Measurements from ENCODE around the gene RRP1B. TPM values are rescaled to one million over a fixed set of nuclear protein-coding genes. Genes with fewer than 3 reads are reported as not detected.

The RRP1B gene
- polyA plus RNA-seq, 1 donor from 2014 or later: 20.3 TPM

DNA sequence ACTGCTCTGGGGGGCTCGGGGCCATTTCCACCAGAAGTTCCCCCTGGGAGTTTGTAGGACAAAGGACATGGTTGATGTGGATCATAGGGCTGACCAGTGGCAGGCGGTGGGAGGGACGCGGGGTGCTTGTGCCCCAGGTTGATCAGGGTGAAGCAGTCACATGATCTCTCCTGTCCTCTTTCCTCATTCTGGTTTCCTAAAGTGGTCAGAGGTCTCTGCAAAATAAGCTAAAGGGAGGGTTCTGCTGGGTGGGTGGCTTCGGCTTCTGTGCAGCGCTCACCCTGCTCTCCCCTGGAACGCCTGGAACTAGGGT is 68.8 kb downstream of the RRP1B start:
- Histone ChIP-seq H3K9ac (ENCODE audit: low read length) (peak overlapping the region; percentile 69), H3K79me2 (replicated peaks; ENCODE audit: insufficient read depth, low read length) (no peaks in the 10 kb centered on the region), H2AFZ (ENCODE audit: low read depth, low read length) (peak overlapping the region; percentile 51), H3K4me2 (ENCODE audit: low read length) (peak overlapping the region; percentile 51), H3K9me2 (ENCODE audit: insufficient read depth, low read length) (no peaks in the 10 kb centered on the region), H3F3A (ENCODE audit: insufficient read depth, low read length, poor library complexity, severe bottlenecking) (no peaks in the 10 kb centered on the region), H3K27ac (ENCODE audit: low read length) (peak overlapping the region; percentile 52), H3K36me3 (ENCODE audit: insufficient read depth, low read length) (no peaks in the 10 kb centered on the region), H4K20me1 (ENCODE audit: insufficient read depth) (no peaks in the 10 kb centered on the region), H3K4me3 (ENCODE audit: low read length) (peak overlapping the region; percentile 71), H3K27me3 (ENCODE audit: insufficient read depth, low read depth, low read length) (no peaks in the 10 kb centered on the region), H3K9me3 (ENCODE audit: low read length) (no peaks in the 10 kb centered on the region)
- TF ChIP-seq, protein P1, sequence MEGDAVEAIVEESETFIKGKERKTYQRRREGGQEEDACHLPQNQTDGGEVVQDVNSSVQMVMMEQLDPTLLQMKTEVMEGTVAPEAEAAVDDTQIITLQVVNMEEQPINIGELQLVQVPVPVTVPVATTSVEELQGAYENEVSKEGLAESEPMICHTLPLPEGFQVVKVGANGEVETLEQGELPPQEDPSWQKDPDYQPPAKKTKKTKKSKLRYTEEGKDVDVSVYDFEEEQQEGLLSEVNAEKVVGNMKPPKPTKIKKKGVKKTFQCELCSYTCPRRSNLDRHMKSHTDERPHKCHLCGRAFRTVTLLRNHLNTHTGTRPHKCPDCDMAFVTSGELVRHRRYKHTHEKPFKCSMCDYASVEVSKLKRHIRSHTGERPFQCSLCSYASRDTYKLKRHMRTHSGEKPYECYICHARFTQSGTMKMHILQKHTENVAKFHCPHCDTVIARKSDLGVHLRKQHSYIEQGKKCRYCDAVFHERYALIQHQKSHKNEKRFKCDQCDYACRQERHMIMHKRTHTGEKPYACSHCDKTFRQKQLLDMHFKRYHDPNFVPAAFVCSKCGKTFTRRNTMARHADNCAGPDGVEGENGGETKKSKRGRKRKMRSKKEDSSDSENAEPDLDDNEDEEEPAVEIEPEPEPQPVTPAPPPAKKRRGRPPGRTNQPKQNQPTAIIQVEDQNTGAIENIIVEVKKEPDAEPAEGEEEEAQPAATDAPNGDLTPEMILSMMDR (IDR thresholded peaks at IDR 0.05; ENCODE audit: poor library complexity, severe bottlenecking): no peak
- TF ChIP-seq, protein P2, sequence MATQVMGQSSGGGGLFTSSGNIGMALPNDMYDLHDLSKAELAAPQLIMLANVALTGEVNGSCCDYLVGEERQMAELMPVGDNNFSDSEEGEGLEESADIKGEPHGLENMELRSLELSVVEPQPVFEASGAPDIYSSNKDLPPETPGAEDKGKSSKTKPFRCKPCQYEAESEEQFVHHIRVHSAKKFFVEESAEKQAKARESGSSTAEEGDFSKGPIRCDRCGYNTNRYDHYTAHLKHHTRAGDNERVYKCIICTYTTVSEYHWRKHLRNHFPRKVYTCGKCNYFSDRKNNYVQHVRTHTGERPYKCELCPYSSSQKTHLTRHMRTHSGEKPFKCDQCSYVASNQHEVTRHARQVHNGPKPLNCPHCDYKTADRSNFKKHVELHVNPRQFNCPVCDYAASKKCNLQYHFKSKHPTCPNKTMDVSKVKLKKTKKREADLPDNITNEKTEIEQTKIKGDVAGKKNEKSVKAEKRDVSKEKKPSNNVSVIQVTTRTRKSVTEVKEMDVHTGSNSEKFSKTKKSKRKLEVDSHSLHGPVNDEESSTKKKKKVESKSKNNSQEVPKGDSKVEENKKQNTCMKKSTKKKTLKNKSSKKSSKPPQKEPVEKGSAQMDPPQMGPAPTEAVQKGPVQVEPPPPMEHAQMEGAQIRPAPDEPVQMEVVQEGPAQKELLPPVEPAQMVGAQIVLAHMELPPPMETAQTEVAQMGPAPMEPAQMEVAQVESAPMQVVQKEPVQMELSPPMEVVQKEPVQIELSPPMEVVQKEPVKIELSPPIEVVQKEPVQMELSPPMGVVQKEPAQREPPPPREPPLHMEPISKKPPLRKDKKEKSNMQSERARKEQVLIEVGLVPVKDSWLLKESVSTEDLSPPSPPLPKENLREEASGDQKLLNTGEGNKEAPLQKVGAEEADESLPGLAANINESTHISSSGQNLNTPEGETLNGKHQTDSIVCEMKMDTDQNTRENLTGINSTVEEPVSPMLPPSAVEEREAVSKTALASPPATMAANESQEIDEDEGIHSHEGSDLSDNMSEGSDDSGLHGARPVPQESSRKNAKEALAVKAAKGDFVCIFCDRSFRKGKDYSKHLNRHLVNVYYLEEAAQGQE (IDR thresholded peaks at IDR 0.05; ENCODE audit: borderline replicate concordance): no peak
- no peak for TF ChIP-seq RAD21 (conservative IDR thresholded peaks at IDR 0.05)
- no peak for TF ChIP-seq EZH2 (IDR thresholded peaks at IDR 0.05; ENCODE audit: borderline replicate concordance, insufficient read depth, low read length, poor library complexity, severe bottlenecking)
- TF ChIP-seq MXI1 (conservative IDR thresholded peaks at IDR 0.05; ENCODE audit: poor library complexity, severe bottlenecking): no peak
- TF ChIP-seq SMC3 (conservative IDR thresholded peaks at IDR 0.05; ENCODE audit: poor library complexity): no peak
- no peak for TF ChIP-seq POLR2AphosphoS5 (IDR thresholded peaks at IDR 0.05)
- TF ChIP-seq EP300 (conservative IDR thresholded peaks at IDR 0.05; ENCODE audit: poor library complexity, severe bottlenecking): no peak
- no peak for TF ChIP-seq TAF1 (IDR thresholded peaks at IDR 0.05; ENCODE audit: low read depth)

DNA sequence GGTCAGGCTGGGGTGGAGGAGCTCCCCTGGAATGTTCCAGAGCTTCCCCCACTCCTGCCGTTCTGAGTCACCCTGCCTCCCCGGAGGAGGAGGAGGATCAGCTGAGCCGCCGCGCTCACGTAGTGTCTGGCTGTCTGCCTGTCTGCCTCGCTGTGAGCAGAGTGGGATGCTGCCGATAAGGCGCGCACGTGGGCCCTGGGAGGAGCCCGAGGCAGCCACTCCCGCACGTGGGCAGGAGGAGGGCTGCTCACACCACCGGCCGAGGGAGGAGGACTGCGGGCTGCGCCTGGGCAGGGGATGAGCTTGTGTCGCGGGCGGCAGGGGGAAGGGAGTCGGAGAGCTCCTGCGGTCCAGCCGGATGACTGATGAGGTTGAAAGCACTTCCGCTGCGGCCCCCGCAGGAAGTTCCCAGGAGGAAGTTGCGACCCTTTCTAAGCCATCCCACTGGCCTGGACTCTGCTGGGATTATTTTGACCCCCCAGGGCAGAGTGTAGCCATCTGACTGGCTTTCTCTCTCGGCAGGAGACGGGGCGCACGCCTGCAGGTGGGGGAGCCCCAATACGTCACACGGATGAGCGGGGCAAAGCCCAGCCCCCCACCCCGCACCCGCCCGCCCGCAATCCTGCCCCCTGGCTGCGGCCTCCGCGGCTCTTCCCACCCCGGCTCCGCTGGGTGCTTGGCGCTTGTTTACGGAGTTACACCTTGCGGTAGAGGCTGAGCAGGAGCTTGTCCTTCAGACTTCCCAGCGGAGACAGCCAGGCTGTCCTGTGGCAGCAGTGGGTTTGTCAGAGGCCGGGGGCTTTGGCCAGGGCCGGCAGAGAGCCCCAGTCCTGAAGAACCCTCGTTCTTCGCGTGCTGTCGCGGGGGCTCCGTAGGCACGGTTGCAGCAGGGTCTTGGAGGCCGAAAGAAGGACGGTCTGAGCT is 69.4 kb downstream of the RRP1B start:
- Histone ChIP-seq H3K9me2 (ENCODE audit: insufficient read depth, low read length) (no peaks in the 10 kb centered on the region), H3K4me2 (ENCODE audit: low read length) (peak overlapping the region; percentile 62), H3K79me2 (replicated peaks; ENCODE audit: insufficient read depth, low read length) (no peaks in the 10 kb centered on the region), H4K20me1 (ENCODE audit: insufficient read depth) (no peaks in the 10 kb centered on the region), H3F3A (ENCODE audit: insufficient read depth, low read length, poor library complexity, severe bottlenecking) (no peaks in the 10 kb centered on the region), H3K4me3 (ENCODE audit: low read length) (peak overlapping the region; percentile 71), H3K27ac (ENCODE audit: low read length) (peak overlapping the region; percentile 52), H3K9me3 (ENCODE audit: low read length) (no peaks in the 10 kb centered on the region), H3K36me3 (ENCODE audit: insufficient read depth, low read length) (no peaks in the 10 kb centered on the region), H3K9ac (ENCODE audit: low read length) (peak overlapping the region; percentile 69), H3K27me3 (ENCODE audit: insufficient read depth, low read depth, low read length) (no peaks in the 10 kb centered on the region), H2AFZ (ENCODE audit: low read depth, low read length) (peak overlapping the region; percentile 51)
- TF ChIP-seq POLR2AphosphoS5 (IDR thresholded peaks at IDR 0.05) (peak; percentile 63), EP300 (conservative IDR thresholded peaks at IDR 0.05; ENCODE audit: poor library complexity, severe bottlenecking) (peak; percentile 50), TAF1 (IDR thresholded peaks at IDR 0.05; ENCODE audit: low read depth) (no peak), RAD21 (conservative IDR thresholded peaks at IDR 0.05) (no peak), MXI1 (conservative IDR thresholded peaks at IDR 0.05; ENCODE audit: poor library complexity, severe bottlenecking) (peak; percentile 96), EZH2 (IDR thresholded peaks at IDR 0.05; ENCODE audit: borderline replicate concordance, insufficient read depth, low read length, poor library complexity, severe bottlenecking) (no peak), SMC3 (conservative IDR thresholded peaks at IDR 0.05; ENCODE audit: poor library complexity) (no peak)
- TF ChIP-seq, protein P2 (IDR thresholded peaks at IDR 0.05; ENCODE audit: borderline replicate concordance): no peak
- TF ChIP-seq, protein P1 (IDR thresholded peaks at IDR 0.05; ENCODE audit: poor library complexity, severe bottlenecking): peak; percentile 6
